Measurements from ENCODE around the gene NCKAP5.

The NCKAP5 gene

DNA sequence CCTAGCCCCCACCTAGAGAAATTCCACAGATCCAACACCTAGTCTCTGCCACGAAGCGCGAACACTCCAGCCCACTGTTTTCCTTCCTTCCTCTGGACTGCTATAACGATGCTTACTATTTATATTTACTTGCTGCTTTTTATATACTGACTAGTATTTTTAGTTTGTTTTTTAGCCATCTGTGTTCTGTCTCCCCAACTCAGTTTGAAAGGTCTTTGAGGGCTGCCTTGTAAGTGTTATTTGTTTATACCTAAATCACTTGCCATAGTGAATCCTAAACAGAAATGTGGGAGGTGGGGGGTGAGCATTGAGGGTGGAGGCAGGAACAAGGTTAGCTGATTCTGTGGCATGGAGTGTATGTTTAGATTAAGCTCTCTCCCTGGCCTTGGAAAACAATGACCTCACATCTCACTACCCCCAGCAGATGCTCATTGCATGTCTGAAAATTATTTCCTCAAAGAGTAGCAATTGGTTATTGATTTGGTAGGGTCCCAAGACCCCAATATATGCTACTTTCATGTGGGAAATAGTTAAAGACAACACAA is 1.1 kb upstream of the NCKAP5 start:
- DNase-seq (ENCODE audit: low read depth), result no peak
- TF ChIP-seq CTCF (IDR thresholded peaks at IDR 0.05; ENCODE audit: low read depth, low read length), result no peak
- no peak for TF ChIP-seq POLR2A (IDR thresholded peaks at IDR 0.05; ENCODE audit: extremely low read depth, insufficient read length)
- TF ChIP-seq MYC (IDR thresholded peaks at IDR 0.05; ENCODE audit: low read depth, low read length), result no peak
- no peak for TF ChIP-seq MAX (IDR thresholded peaks at IDR 0.05; ENCODE audit: low read depth, low read length)
- H3K4me3 ChIP-seq (ENCODE audit: low read depth, low read length), result no peak overlapping the region

DNA sequence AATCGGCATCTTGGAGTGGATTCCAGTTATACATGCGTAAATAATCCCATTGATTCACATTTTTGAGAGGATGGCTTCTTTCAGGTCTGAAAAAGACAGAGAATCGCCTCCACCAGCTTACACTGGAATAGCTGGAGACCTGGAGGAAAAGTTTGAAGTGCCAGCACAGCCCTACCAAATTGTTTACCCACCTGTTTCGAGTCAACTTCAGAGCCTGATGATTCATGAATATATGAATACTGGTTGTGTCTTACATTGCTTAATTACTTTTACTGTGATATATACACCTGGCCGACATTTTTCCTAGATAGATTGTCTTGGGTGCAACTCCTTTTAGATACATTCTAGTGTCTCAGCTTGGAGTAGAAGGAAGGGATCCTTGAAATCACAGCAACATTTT is 335 bp upstream of the NCKAP5 start:
- no peak for DNase-seq (ENCODE audit: low read depth)
- H3K4me3 ChIP-seq (ENCODE audit: low read depth, low read length), result no peak overlapping the region
- TF ChIP-seq CTCF (IDR thresholded peaks at IDR 0.05; ENCODE audit: low read depth, low read length) (no peak), MAX (IDR thresholded peaks at IDR 0.05; ENCODE audit: low read depth, low read length) (no peak), POLR2A (IDR thresholded peaks at IDR 0.05; ENCODE audit: extremely low read depth, insufficient read length) (no peak), MYC (IDR thresholded peaks at IDR 0.05; ENCODE audit: low read depth, low read length) (no peak)

GRCh38 chr2:133562558-133562957 is 5.7 kb downstream of the NCKAP5 start:
- DNase-seq (ENCODE audit: low read depth), result no peak

DNA sequence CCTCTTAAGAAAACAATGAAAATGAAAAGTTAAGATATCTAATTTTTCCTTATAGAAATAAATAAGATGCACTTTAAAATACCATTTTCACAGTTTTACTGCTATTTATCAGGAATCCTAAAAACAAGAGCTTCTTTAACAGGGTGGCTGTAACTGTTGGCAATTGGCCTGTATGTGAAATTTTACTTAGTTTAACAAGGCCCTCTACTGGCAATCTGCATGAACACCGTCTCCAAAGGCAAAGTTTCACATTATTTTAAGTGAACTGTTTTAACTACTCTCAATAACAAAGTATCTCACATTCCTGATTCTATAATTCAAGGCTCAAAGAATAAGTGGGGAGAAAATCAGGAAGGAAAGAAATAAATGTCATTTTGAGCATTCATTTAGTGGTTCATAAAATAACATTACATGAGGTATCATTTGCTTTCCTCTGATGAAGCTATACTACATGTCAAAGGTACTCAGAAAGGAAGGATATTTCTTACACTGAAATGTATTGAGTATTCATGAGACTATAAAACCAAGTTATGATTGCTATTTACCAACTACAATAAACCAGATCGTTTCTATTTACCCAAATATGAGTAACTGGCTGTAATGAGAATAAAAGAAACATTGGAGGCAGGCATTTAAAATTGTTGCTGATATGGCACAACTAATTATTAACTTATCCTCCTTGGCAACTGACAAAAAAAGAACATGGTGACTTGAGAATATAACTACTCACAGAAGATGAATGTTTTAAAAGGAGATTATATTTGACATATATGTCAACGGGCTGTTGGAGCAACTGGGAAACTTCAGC is 7.0 kb downstream of the NCKAP5 start:
- TF ChIP-seq MYC (IDR thresholded peaks at IDR 0.05; ENCODE audit: low read depth, low read length), result no peak
- TF ChIP-seq POLR2A (IDR thresholded peaks at IDR 0.05; ENCODE audit: extremely low read depth, insufficient read length), result no peak
- TF ChIP-seq CTCF (IDR thresholded peaks at IDR 0.05; ENCODE audit: low read depth, low read length), result peak; percentile 56
- TF ChIP-seq MAX (IDR thresholded peaks at IDR 0.05; ENCODE audit: low read depth, low read length), result no peak
- peak; percentile 45 for DNase-seq (ENCODE audit: low read depth)
- no peak overlapping the region for H3K4me3 ChIP-seq (ENCODE audit: low read depth, low read length)

More at GRCh38 chr2:133562558-133562957, 5.7 kb downstream of the NCKAP5 start:
- TF ChIP-seq MAX (IDR thresholded peaks at IDR 0.05; ENCODE audit: low read depth, low read length) (no peak), MYC (IDR thresholded peaks at IDR 0.05; ENCODE audit: low read depth, low read length) (no peak), POLR2A (IDR thresholded peaks at IDR 0.05; ENCODE audit: extremely low read depth, insufficient read length) (no peak), CTCF (IDR thresholded peaks at IDR 0.05; ENCODE audit: low read depth, low read length) (no peak)
- H3K4me3 ChIP-seq (ENCODE audit: low read depth, low read length), result no peak overlapping the region

GRCh38 chr2:133557614-133558013 is 10.6 kb downstream of the NCKAP5 start:
- no peak overlapping the region for H3K4me3 ChIP-seq (ENCODE audit: low read depth, low read length)
- no peak for DNase-seq (ENCODE audit: low read depth)
- no peak for TF ChIP-seq POLR2A (IDR thresholded peaks at IDR 0.05; ENCODE audit: extremely low read depth, insufficient read length)
- TF ChIP-seq MAX (IDR thresholded peaks at IDR 0.05; ENCODE audit: low read depth, low read length), result no peak
- no peak for TF ChIP-seq MYC (IDR thresholded peaks at IDR 0.05; ENCODE audit: low read depth, low read length)
- no peak for TF ChIP-seq CTCF (IDR thresholded peaks at IDR 0.05; ENCODE audit: low read depth, low read length)

Measured in NB4 (cell line).